22Rv1 (cell line): ENCODE results near the gene BDKRB1.
"Not testable (repeated sequence)": the region's sequence is repeated elsewhere in the genome, so short reads cannot be mapped to it uniquely, and the experiment has no call there.

Source experiments
- H3K27ac ChIP-seq: fragments of 450-650 bp; 2 replicates; pipeline ENCODE4 v1.5.1; 2017
- ZFX ChIP-seq: fragments of 450-650 bp; IDR thresholded peaks from 2 replicates; pipeline ENCODE4 v1.6.1; 2017; ENCODE audit warnings: antibody characterized with exemption, borderline replicate concordance
- TF ChIP-seq, protein P1 (sequence below): fragments of 450-650 bp; IDR thresholded peaks from 2 replicates; pipeline ENCODE4 v1.5.1; 2017; ENCODE audit warnings: mild to moderate bottlenecking

Gene BDKRB1

DNA sequence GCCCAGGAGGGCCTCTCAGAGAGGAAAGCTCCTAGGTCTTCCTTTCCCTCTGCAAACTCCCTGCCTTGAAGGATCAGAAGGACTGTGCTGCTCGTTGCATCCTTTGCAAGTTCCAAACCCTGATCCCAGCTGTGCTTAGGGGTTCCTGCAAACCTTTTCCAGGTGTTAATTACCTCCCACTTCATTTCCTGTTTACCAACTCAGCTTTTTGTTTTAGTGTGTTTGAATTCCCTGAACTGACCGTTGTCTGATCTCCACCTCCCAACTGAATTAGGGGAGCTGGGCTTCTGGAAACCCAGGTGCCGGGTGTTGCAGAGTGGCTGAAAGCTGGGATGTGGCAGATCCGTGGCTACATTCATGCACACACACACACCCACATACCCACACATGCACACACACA is 20.6 kb upstream of the BDKRB1 start:
- no peak overlapping the region for H3K27ac ChIP-seq
- TF ChIP-seq, protein P1, sequence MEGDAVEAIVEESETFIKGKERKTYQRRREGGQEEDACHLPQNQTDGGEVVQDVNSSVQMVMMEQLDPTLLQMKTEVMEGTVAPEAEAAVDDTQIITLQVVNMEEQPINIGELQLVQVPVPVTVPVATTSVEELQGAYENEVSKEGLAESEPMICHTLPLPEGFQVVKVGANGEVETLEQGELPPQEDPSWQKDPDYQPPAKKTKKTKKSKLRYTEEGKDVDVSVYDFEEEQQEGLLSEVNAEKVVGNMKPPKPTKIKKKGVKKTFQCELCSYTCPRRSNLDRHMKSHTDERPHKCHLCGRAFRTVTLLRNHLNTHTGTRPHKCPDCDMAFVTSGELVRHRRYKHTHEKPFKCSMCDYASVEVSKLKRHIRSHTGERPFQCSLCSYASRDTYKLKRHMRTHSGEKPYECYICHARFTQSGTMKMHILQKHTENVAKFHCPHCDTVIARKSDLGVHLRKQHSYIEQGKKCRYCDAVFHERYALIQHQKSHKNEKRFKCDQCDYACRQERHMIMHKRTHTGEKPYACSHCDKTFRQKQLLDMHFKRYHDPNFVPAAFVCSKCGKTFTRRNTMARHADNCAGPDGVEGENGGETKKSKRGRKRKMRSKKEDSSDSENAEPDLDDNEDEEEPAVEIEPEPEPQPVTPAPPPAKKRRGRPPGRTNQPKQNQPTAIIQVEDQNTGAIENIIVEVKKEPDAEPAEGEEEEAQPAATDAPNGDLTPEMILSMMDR, result no peak
- TF ChIP-seq ZFX, result no peak

DNA sequence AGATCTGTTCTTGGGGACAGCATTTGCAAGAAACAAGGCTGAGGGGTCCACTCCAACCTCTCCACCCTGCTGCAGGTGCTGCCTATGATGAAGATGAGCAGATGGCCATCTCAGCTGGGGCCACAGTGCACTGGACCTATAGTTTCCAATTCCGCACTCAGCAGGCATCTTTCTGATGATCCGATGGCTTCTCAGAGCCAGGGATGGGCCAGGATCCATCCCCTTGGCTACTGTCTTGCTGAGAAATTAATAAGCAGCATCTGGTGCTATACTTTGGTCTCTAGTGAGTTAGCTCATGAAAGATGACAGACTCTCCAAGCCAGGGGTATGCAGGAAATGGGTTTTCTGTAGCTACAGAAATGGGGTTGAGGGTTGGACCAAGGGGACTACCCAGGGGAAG is 18.4 kb upstream of the BDKRB1 start:
- H3K27ac ChIP-seq, result no peak overlapping the region
- TF ChIP-seq, protein P1, result no peak
- TF ChIP-seq ZFX, result no peak

DNA sequence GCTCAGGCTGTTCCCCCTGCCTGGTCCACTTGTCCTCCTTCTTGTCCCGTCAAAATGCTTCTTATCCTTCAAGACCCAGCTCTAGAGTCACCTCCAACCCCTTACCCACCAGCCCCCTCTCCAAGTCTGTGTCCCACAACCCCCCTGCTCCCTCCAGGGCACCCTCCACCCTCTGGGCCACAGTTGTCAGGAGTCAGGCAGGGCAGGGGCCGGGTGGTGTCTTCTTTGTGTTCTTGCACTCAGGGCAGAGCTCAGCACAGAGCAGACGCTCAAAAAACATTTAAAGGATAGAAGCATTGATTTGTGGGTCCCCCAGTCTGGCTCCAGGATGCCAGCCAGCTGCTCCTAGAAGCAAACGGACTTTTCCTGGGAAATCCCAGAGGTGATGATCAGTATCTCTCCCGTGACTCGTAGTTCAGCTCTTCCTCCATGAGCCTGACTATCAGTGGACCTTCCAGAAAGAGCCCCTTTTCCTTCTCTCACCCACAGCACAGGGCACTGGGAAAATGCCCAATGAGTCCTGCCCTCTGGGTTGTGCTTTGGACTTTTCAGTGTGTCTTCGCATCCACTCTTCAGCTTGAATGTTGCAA is 17.2 kb upstream of the BDKRB1 start:
- no peak for TF ChIP-seq ZFX
- H3K27ac ChIP-seq, result no peak overlapping the region

DNA sequence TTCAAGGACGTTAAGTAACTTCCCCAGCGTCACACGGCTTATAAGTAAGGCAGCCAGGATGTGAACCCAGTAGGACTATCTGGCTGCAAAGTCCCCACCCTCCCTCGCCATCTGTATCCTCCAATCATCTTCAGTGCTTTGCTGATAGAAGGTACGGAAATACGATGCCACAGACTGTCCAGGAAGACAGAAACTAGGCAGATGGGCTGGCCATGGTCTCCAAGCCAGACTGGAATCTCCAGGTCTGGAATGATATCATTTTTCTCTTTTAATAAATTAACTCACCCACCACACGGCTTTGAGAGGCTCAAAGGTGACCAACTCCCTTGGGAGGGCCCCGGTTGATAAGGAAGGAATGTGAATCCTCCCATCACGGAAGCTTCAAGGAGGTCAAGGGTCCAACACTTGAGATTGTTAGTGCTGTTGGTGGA is 16.3 kb upstream of the BDKRB1 start:
- no peak overlapping the region for H3K27ac ChIP-seq
- TF ChIP-seq, protein P1, result no peak
- TF ChIP-seq ZFX, result no peak

DNA sequence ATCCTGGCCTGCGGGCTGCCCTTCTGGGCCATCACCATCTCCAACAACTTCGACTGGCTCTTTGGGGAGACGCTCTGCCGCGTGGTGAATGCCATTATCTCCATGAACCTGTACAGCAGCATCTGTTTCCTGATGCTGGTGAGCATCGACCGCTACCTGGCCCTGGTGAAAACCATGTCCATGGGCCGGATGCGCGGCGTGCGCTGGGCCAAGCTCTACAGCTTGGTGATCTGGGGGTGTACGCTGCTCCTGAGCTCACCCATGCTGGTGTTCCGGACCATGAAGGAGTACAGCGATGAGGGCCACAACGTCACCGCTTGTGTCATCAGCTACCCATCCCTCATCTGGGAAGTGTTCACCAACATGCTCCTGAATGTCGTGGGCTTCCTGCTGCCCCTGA is 15.4 kb upstream of the BDKRB1 start:
- TF ChIP-seq, protein P1, result no peak
- no peak for TF ChIP-seq ZFX

DNA sequence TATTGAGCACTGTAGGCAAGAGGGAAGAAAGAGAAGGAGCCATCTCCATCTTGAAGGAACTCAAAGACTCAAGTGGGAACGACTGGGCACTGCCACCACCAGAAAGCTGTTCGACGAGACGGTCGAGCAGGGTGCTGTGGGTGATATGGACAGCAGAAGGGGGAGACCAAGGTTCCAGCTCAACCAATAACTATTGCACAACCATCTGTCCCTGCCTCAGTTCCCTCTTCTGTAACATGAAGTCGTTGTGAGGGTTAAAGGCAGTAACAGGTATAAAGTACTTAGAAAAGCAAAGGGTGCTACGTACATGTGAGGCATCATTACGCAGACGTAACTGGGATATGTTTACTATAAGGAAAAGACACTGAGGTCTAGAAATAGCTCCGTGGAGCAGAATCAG is 13.9 kb upstream of the BDKRB1 start:
- TF ChIP-seq ZFX, result no peak
- TF ChIP-seq, protein P1, result no peak
- no peak overlapping the region for H3K27ac ChIP-seq

More for the DNA sequence above, 15.4 kb upstream of the BDKRB1 start:
- H3K27ac ChIP-seq, result no peak overlapping the region

DNA sequence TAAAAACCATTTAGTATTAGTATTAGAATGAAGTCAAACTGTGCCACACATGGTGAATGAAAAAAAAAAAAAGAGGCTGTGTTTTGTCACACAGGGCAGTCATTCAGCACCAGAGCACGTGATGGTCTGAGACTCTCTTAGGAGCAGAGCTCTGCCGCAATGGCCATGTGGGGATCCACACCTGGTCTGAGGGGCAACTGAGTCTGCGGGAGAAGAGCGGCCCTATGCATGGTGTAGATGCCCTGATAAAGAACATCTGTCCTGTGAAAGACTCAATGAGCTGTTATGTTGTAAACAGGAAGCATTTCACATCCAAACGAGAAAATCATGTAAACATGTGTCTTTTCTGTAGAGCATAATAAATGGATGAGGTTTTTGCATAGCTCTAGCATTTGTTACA is 12.2 kb upstream of the BDKRB1 start:
- TF ChIP-seq, protein P1, result no peak
- no peak for TF ChIP-seq ZFX
- H3K27ac ChIP-seq, result no peak overlapping the region

DNA sequence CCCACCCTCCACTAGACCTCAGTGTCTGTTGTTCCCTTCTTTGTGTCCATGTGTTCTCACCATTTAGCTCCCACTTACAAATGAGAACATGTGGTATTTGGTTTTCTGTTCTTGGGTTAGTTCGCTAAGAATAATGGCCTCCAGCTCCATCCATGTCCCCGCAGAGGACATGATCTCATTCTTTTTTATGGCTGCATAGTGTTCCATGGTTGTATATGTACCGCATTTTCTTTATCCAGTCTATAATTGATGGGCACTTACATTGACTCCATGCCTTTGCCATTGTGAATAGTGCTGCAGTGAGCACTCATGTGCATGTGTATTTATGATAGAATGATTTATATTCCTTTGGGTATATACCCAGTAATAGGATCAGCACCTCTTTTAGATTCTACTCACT is 10.9 kb upstream of the BDKRB1 start:
- not testable (repeated sequence) for H3K27ac ChIP-seq
